GM12801 (cell line): ENCODE measurements around the gene ACTL7A.

Source experiments
- CTCF ChIP-seq: IDR thresholded peaks from one replicate; pipeline ENCODE4 v1.5.1; 2011; ENCODE audit warnings: control low read depth; ENCODE audit not compliant: insufficient read length; ENCODE audit errors: extremely low read depth

The ACTL7A gene

GRCh38 chr9:108911820-108912219 is 49.8 kb downstream of the ACTL7A start:
- no peak for TF ChIP-seq CTCF
